ENCODE results near the gene PCNT. TPM values are rescaled to one million over a fixed set of nuclear protein-coding genes. Genes with fewer than 3 reads are reported as not detected.
"Not testable (repeated sequence)": the region's sequence is repeated elsewhere in the genome, so short reads cannot be mapped to it uniquely, and the experiment has no call there.

The PCNT gene
- total and polyA plus RNA-seq, 4 experiments from 2014 or later = 2.0 to 52.1 (median 36.1) TPM

DNA sequence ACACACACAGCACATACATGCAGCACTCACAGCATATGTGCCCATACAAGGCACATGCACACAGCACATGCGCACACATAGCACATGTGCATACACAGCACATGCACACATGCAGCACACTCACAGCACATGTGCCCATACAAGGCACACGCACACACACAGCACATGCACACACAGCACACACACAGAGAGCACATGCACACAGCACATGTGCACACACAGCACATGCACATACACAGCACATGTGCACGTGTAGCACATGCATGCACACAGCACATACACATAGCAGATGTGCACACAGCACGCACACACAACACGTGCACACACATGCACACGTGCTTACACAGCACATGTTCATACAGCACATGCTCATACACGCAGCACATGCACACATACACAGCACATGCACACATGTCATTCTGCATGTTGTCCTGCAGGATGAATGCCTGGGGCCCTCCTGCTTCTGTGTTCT, 48.1 kb downstream of the PCNT start:
- peaks cover 3% of the 10 kb centered on the region for H3K36me3 ChIP-seq (ENCODE audit: insufficient read depth, low read length)
- Mint-ChIP-seq H3K36me3 (peaks cover 20% of the 10 kb centered on the region in 2 donors), H3K27me3 (no peaks in the 10 kb centered on the region), H3K4me1 (peaks cover 16 to 26% (median 21%) of the 10 kb centered on the region in 4 donors), H3K4me3 (no peak overlapping the region), H3K27ac (peak overlapping the region in 6 of 7 donors; percentile 25 to 76 (median 44)), H3K9me3 (no peaks in the 10 kb centered on the region)
- H3K27ac ChIP-seq (ENCODE audit: low read depth, low read length) = no peak overlapping the region
- ChIA-PET CTCF (ENCODE audit: partially characterized antibody) (no interaction called here), POLR2A (ENCODE audit: partially characterized antibody) (no interaction called here)
- peaks cover 23% of the 10 kb centered on the region for H3K4me1 ChIP-seq (ENCODE audit: insufficient read depth, low read length)
- no peaks in the 10 kb centered on the region for H3K9me3 ChIP-seq (ENCODE audit: control insufficient read depth in 1 of 2, low read length in 2 of 2)
- H3K4me3 ChIP-seq (ENCODE audit: low read length in 2 of 2) = no peak overlapping the region
- intact Hi-C loops (cut with micrococcal nuclease) = no loop called here
- no peaks in the 10 kb centered on the region for H3K27me3 ChIP-seq (ENCODE audit: insufficient read depth, low read length)
- no peak for DNase-seq

DNA sequence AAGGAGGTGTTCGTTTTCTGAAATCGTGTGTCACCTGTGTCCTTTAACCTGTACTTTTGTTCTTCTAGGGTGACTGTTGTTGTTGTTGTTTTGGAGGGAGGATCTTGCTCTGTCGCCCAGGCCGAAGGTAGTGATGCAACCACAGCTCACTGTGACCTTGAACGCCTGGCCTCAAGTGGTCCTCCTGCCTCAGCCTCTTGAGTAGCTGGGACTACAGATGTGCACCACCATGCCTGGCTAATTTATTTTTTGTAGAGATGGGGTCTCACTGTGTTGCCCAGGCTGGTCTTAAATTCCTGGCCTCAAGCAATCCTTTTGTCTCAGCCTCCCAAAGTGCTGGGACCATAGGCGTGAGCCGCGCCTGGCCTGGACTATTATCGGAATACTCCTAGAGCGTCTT, 49.0 kb downstream of the PCNT start:
- H3K27me3 Mint-ChIP-seq; POLR2A ChIA-PET (ENCODE audit: partially characterized antibody); H3K4me3 Mint-ChIP-seq; H3K4me3 ChIP-seq (ENCODE audit: low read length in 2 of 2); H3K27ac ChIP-seq (ENCODE audit: low read depth, low read length); H3K9me3 Mint-ChIP-seq; intact Hi-C loops (cut with micrococcal nuclease); CTCF ChIA-PET (ENCODE audit: partially characterized antibody); H3K9me3 ChIP-seq (ENCODE audit: control insufficient read depth in 1 of 2, low read length in 2 of 2); DNase-seq; H3K27me3 ChIP-seq (ENCODE audit: insufficient read depth, low read length); H3K36me3 ChIP-seq (ENCODE audit: insufficient read depth, low read length): not testable (repeated sequence)
- Mint-ChIP-seq H3K27ac (peak overlapping the region in 1 of 7 donors; percentile 3), H3K4me1 (peaks cover 17 to 26% (median 20%) of the 10 kb centered on the region in 4 donors), H3K36me3 (peaks cover 24 to 26% of the 10 kb centered on the region in 2 donors)
- peaks cover 18% of the 10 kb centered on the region for H3K4me1 ChIP-seq (ENCODE audit: insufficient read depth, low read length)

DNA sequence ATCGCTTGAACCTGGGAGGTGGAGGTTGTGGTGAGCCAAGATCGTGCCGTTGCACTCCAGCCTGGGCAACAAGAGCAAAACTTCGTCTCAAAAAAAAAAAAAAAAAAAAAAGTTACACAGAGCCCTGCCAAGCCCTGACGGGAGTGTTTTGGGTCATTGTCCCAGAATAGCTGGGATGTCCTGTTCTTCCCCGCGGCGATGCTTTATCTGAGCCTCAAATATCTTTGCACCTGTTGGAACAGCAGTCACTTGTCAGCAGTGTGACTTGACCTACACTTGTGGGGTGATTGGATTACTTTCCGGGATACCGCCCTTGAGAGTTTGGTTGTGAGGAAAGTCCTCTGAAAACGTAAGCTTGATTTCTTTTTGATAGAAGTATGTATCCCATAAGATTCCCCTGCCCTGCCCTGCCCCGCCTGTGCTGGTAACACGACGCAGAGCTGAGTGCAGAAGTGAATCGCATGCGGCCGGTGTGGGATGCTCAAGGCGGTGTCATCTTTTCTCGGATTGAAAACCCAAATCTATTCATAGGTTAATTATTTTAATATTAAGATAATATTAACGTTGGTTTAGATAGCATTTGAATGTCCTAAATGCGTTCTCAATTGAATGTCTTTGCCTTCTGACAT, 50.9 kb downstream of the PCNT start:
- no peak overlapping the region for H3K27ac Mint-ChIP-seq
- ChIA-PET CTCF (ENCODE audit: partially characterized antibody) (no interaction called here), POLR2A (ENCODE audit: partially characterized antibody) (no interaction called here)
- no peak for DNase-seq
- intact Hi-C loops (cut with micrococcal nuclease) = no loop called here
- peaks cover 4 to 14% (median 9%) of the 10 kb centered on the region in 4 donors for H3K4me1 Mint-ChIP-seq
- no peak overlapping the region for H3K4me3 ChIP-seq (ENCODE audit: low read length in 2 of 2)
- no peak overlapping the region for H3K4me3 Mint-ChIP-seq
- no peaks in the 10 kb centered on the region for H3K27me3 Mint-ChIP-seq
- no peaks in the 10 kb centered on the region for H3K36me3 ChIP-seq (ENCODE audit: insufficient read depth, low read length)
- H3K4me1 ChIP-seq (ENCODE audit: insufficient read depth, low read length) = no peaks in the 10 kb centered on the region
- H3K36me3 Mint-ChIP-seq = peaks cover 27 to 34% of the 10 kb centered on the region in 2 donors
- H3K27me3 ChIP-seq (ENCODE audit: insufficient read depth, low read length) = no peaks in the 10 kb centered on the region
- no peak overlapping the region for H3K27ac ChIP-seq (ENCODE audit: low read depth, low read length)
- no peaks in the 10 kb centered on the region for H3K9me3 ChIP-seq (ENCODE audit: control insufficient read depth in 1 of 2, low read length in 2 of 2)
- H3K9me3 Mint-ChIP-seq = peaks cover 0 to 5% (median 0%) of the 10 kb centered on the region in 8 donors

DNA sequence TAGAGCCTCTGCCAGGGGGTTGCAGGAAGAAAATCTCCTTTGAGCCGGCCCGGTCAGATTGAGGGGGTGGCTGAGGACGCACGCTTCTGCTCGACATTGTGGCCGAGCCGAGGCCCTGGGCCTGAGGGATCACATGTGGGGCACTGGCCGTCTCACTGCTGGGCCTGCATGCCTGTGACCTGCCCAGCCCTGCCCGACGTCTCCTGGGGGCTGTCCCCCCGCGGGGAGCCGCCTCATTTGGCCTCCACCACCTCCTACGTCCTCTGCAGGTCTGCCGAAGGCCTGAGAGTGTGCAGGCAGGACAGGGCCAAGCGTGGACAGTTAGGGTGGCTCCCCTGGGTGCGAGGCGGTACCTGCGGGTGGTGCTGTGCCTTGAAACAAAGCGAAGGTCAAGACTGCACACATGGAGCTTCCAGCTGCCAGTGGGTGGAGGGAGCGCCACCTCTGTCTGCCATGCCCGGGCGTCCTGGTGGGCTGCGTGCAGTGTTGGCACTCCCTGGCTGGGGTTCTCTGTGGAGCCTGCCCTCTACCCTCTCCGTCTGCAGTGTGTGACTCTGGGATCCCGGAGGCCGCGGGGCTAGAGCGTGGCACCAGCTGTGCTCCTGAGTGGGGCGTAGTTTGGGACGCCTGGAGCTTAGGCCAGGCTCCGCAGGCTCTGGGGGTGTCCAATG, 51.7 kb downstream of the PCNT start:
- Histone ChIP-seq H3K36me3 (ENCODE audit: insufficient read depth, low read length) (no peaks in the 10 kb centered on the region), H3K4me1 (ENCODE audit: insufficient read depth, low read length) (no peaks in the 10 kb centered on the region), H3K27ac (ENCODE audit: low read depth, low read length) (no peak overlapping the region), H3K4me3 (ENCODE audit: low read length in 2 of 2) (no peak overlapping the region), H3K27me3 (ENCODE audit: insufficient read depth, low read length) (no peaks in the 10 kb centered on the region), H3K9me3 (ENCODE audit: control insufficient read depth in 1 of 2, low read length in 2 of 2) (no peaks in the 10 kb centered on the region)
- Mint-ChIP-seq H3K4me3 (no peak overlapping the region), H3K27me3 (no peaks in the 10 kb centered on the region), H3K27ac (no peak overlapping the region), H3K36me3 (peaks cover 27 to 34% of the 10 kb centered on the region in 2 donors), H3K4me1 (peaks cover 4 to 14% (median 9%) of the 10 kb centered on the region in 4 donors), H3K9me3 (peaks cover 0 to 5% (median 0%) of the 10 kb centered on the region in 8 donors)
- ChIA-PET POLR2A (ENCODE audit: partially characterized antibody) (no interaction called here), CTCF (ENCODE audit: partially characterized antibody) (no interaction called here)
- no peak for DNase-seq
- intact Hi-C loops (cut with micrococcal nuclease) = no loop called here

DNA sequence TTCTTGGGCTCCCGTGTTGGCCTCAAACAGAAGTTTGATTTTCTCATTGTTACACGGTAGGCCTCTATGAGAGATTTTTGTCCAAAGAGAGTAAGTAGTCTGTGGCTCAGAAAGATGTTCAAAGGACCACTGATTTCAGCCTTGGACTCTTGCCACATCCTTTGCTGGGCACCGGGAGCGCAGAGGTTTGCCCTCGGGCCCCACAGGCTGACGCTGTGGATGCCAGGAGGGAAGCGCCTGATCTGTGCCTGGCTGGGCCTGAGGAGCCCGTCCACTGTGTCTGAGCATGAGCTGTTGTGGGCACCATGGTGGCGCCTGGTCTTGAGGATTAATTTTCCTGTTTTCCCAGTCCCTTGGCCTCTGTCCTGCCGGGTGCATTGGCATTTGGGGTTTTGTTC, 52.3 kb downstream of the PCNT start:
- H3K4me3 Mint-ChIP-seq = no peak overlapping the region
- Histone ChIP-seq H3K4me1 (ENCODE audit: insufficient read depth, low read length) (no peaks in the 10 kb centered on the region), H3K4me3 (ENCODE audit: low read length in 2 of 2) (no peak overlapping the region), H3K27me3 (ENCODE audit: insufficient read depth, low read length) (no peaks in the 10 kb centered on the region), H3K36me3 (ENCODE audit: insufficient read depth, low read length) (no peaks in the 10 kb centered on the region), H3K9me3 (ENCODE audit: control insufficient read depth in 1 of 2, low read length in 2 of 2) (no peaks in the 10 kb centered on the region), H3K27ac (ENCODE audit: low read depth, low read length) (no peak overlapping the region)
- peak overlapping the region in 1 of 7 donors; percentile 7 for H3K27ac Mint-ChIP-seq
- H3K4me1 Mint-ChIP-seq = peaks cover 4 to 14% (median 9%) of the 10 kb centered on the region in 4 donors
- peaks cover 27 to 34% of the 10 kb centered on the region in 2 donors for H3K36me3 Mint-ChIP-seq
- POLR2A ChIA-PET (ENCODE audit: partially characterized antibody) = no interaction called here
- intact Hi-C loops (cut with micrococcal nuclease) = no loop called here
- H3K27me3 Mint-ChIP-seq = no peaks in the 10 kb centered on the region
- H3K9me3 Mint-ChIP-seq = peaks cover 0 to 5% (median 0%) of the 10 kb centered on the region in 8 donors
- CTCF ChIA-PET (ENCODE audit: partially characterized antibody) = no interaction called here
- no peak for DNase-seq

DNA sequence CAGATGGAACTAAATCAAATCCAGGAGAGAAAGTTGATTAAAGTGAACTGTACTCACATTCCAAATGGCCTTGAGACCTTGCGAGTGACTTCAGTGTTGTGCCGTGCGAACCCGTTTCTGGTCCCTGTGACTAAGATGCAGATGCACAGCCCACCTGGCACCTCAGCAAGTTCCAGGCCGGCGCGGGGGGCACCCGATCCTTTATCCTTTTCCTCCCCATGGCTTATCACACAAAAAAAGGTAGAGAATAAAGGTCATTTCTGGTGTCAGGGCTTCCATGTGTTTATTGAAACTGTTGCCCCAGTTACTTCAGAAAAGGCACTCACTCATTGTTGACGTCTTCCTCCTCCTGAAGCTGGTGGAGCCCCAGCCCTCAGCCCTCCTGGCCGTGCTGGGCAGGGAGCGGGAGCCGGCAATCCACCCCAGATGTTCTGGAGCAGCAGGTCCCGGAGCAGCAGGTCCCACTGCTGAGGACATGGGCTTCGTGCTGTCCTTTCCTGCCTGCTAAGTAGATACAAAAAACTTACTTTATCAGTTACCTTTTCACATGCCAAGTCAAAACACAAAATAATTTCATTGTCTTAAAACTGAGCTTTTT, 53.0 kb downstream of the PCNT start:
- no peak for DNase-seq

DNA sequence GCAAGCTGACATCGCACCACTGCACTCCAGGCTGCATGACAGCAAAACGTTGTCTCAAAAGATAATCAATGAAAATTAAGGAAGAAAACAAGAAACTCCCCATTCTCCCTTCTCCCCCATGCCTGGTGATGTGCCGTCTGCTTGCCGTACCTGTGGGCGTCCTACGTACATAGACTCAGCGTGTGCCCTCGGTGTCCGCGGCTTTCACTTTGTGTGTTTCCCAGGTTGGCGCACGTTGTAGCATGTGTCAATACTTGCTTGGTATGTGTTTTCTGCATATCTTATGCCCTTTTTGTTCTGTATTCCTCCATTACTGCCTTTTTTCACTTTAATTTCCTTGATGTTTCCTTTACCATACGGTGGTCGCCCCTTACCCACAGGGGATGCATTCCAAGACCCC, 53.8 kb downstream of the PCNT start:
- intact Hi-C loops (cut with micrococcal nuclease) = no loop called here
- Histone ChIP-seq H3K4me3 (ENCODE audit: low read length in 2 of 2) (no peak overlapping the region), H3K4me1 (ENCODE audit: insufficient read depth, low read length) (no peaks in the 10 kb centered on the region), H3K27me3 (ENCODE audit: insufficient read depth, low read length) (no peaks in the 10 kb centered on the region), H3K27ac (ENCODE audit: low read depth, low read length) (no peak overlapping the region), H3K9me3 (ENCODE audit: control insufficient read depth in 1 of 2, low read length in 2 of 2) (no peaks in the 10 kb centered on the region), H3K36me3 (ENCODE audit: insufficient read depth, low read length) (no peaks in the 10 kb centered on the region)
- Mint-ChIP-seq H3K9me3 (peaks cover 0 to 5% (median 2%) of the 10 kb centered on the region in 8 donors), H3K27me3 (no peaks in the 10 kb centered on the region), H3K27ac (peak overlapping the region in 2 of 7 donors; percentile 2 to 74), H3K4me3 (no peak overlapping the region), H3K36me3 (peaks cover 36 to 37% of the 10 kb centered on the region in 2 donors), H3K4me1 (peaks cover 4 to 9% (median 5%) of the 10 kb centered on the region in 4 donors)
- DNase-seq = no peak
- ChIA-PET CTCF (ENCODE audit: partially characterized antibody) (no interaction called here), POLR2A (ENCODE audit: partially characterized antibody) (no interaction called here)

More for the DNA sequence above, 53.0 kb downstream of the PCNT start:
- CTCF ChIA-PET (ENCODE audit: partially characterized antibody) = no interaction called here
- H3K4me3 Mint-ChIP-seq = no peak overlapping the region
- H3K4me1 Mint-ChIP-seq = peaks cover 4 to 8% (median 6%) of the 10 kb centered on the region in 4 donors
- POLR2A ChIA-PET (ENCODE audit: partially characterized antibody) = no interaction called here
- Histone ChIP-seq H3K27ac (ENCODE audit: low read depth, low read length) (no peak overlapping the region), H3K27me3 (ENCODE audit: insufficient read depth, low read length) (no peaks in the 10 kb centered on the region), H3K9me3 (ENCODE audit: control insufficient read depth in 1 of 2, low read length in 2 of 2) (no peaks in the 10 kb centered on the region), H3K36me3 (ENCODE audit: insufficient read depth, low read length) (no peaks in the 10 kb centered on the region), H3K4me1 (ENCODE audit: insufficient read depth, low read length) (no peaks in the 10 kb centered on the region), H3K4me3 (ENCODE audit: low read length in 2 of 2) (no peak overlapping the region)
- peak overlapping the region in 5 of 7 donors; percentile 53 to 78 (median 66) for H3K27ac Mint-ChIP-seq
- no peaks in the 10 kb centered on the region for H3K27me3 Mint-ChIP-seq
- H3K9me3 Mint-ChIP-seq = peaks cover 0 to 5% (median under 1%) of the 10 kb centered on the region in 8 donors
- peaks cover 30 to 37% of the 10 kb centered on the region in 2 donors for H3K36me3 Mint-ChIP-seq
- intact Hi-C loops (cut with micrococcal nuclease) = no loop called here
